H9 (cell line): ENCODE data around the gene KRT86. TPM values are rescaled to one million over a fixed set of nuclear protein-coding genes. Genes with fewer than 3 reads are reported as not detected.

Experiments
- DNase-seq: peaks from one replicate; pipeline ENCODE4 v3.0.0-alpha.2; 2017
- H2AFZ ChIP-seq: one replicate; pipeline ENCODE4 v1.6.1; 2013; ENCODE audit warnings: mild to moderate bottlenecking, low read length, control low read depth, moderate library complexity
- H2AK5ac ChIP-seq: 2 replicates; pipeline ENCODE4 v1.6.1; 2013; ENCODE audit warnings: low read length, control low read depth, mixed read lengths; ENCODE audit not compliant: insufficient read length
- H2BK120ac ChIP-seq: one replicate; pipeline ENCODE4 v1.6.1; 2013; ENCODE audit warnings: low read depth, mild to moderate bottlenecking, low read length, control low read depth, inconsistent platforms; ENCODE audit not compliant: poor library complexity, severe bottlenecking
- H2BK12ac ChIP-seq: 2 replicates; pipeline ENCODE4 v1.6.1; 2013; ENCODE audit warnings: low read length, control low read depth, mixed read lengths, low read depth; ENCODE audit not compliant: insufficient read length
- H2BK15ac ChIP-seq: 2 replicates; pipeline ENCODE4 v1.6.1; 2013; ENCODE audit warnings: low read depth, low read length, control low read depth
- H2BK20ac ChIP-seq: one replicate; pipeline ENCODE4 v1.6.1; 2013; ENCODE audit warnings: low read depth, mild to moderate bottlenecking, low read length, control low read depth, inconsistent platforms; ENCODE audit not compliant: poor library complexity, severe bottlenecking
- H2BK5ac ChIP-seq: 2 replicates; pipeline ENCODE4 v1.6.1; 2013; ENCODE audit warnings: low read length, control low read depth, mixed read lengths; ENCODE audit not compliant: insufficient read length
- H3K14ac ChIP-seq: 2 replicates; pipeline ENCODE4 v1.6.1; 2013; ENCODE audit warnings: low read length, control low read depth; ENCODE audit not compliant: insufficient read depth
- H3K18ac ChIP-seq: 2 replicates; pipeline ENCODE4 v1.6.1; 2013; ENCODE audit warnings: low read depth, mild to moderate bottlenecking, mixed read lengths, low read length, control low read depth; ENCODE audit not compliant: insufficient read length
- H3K23ac ChIP-seq: 2 replicates; pipeline ENCODE4 v1.6.1; 2013; ENCODE audit warnings: low read length, control low read depth, mixed read lengths, low read depth; ENCODE audit not compliant: insufficient read length
- H3K23me2 ChIP-seq: 2 replicates; pipeline ENCODE4 v1.6.1; 2013; ENCODE audit warnings: low read depth, mild to moderate bottlenecking, mixed read lengths, low read length, control low read depth; ENCODE audit not compliant: insufficient read length, poor library complexity, severe bottlenecking
- H3K27ac ChIP-seq: 2 replicates; pipeline ENCODE4 v1.5.1; 2013; ENCODE audit warnings: low read length, control low read depth, mixed read lengths, low read depth; ENCODE audit not compliant: insufficient read length
- H3K27me3 ChIP-seq: 2 replicates; pipeline ENCODE4 v1.6.1; 2013; ENCODE audit warnings: low read length, control low read depth, inconsistent platforms; ENCODE audit not compliant: insufficient read depth
- H3K4ac ChIP-seq: 2 replicates; pipeline ENCODE4 v1.6.1; 2013; ENCODE audit warnings: low read depth, mild to moderate bottlenecking, control low read depth, inconsistent platforms, low read length, moderate library complexity
- H3K4me1 ChIP-seq: 2 replicates; pipeline ENCODE4 v1.6.1; 2013; ENCODE audit warnings: low read length, control low read depth, inconsistent platforms; ENCODE audit not compliant: insufficient read depth
- H3K4me2 ChIP-seq: 2 replicates; pipeline ENCODE4 v1.6.1; 2013; ENCODE audit warnings: low read length, control low read depth, mixed read lengths; ENCODE audit not compliant: insufficient read length, insufficient read depth
- H3K56ac ChIP-seq: 2 replicates; pipeline ENCODE4 v1.6.1; 2013; ENCODE audit warnings: low read depth, mild to moderate bottlenecking, mixed read lengths, low read length, control low read depth; ENCODE audit not compliant: insufficient read length
- H3K79me1 ChIP-seq: 2 replicates; pipeline ENCODE4 v1.6.1; 2013; ENCODE audit warnings: low read depth, mild to moderate bottlenecking, moderate library complexity, low read length, control low read depth, inconsistent platforms; ENCODE audit not compliant: insufficient read depth, poor library complexity, severe bottlenecking
- H3K79me2 ChIP-seq: 2 replicates; pipeline ENCODE4 v1.6.1; 2013; ENCODE audit warnings: low read length, control low read depth, inconsistent platforms; ENCODE audit not compliant: insufficient read depth
- H3K9ac ChIP-seq: 2 replicates; pipeline ENCODE4 v1.6.1; 2013; ENCODE audit warnings: low read length, control low read depth, mixed read lengths; ENCODE audit not compliant: insufficient read length; ENCODE audit errors: extremely low read depth
- H3K9me3 ChIP-seq: one replicate; pipeline ENCODE4 v1.6.1; 2013; ENCODE audit warnings: low read depth, low read length, inconsistent platforms; ENCODE audit not compliant: control insufficient read depth
- H3T11ph ChIP-seq: one replicate; pipeline ENCODE4 v1.6.1; 2013; ENCODE audit warnings: mild to moderate bottlenecking, low read length, control low read depth, inconsistent platforms
- H4K20me1 ChIP-seq: one replicate; pipeline ENCODE4 v1.6.1; 2013; ENCODE audit not compliant: control insufficient read depth, insufficient read length, insufficient read depth
- H4K5ac ChIP-seq: 2 replicates; pipeline ENCODE4 v1.6.1; 2013; ENCODE audit warnings: low read depth, mild to moderate bottlenecking, mixed read lengths, low read length, control low read depth; ENCODE audit not compliant: insufficient read length
- H4K8ac ChIP-seq: replicated peaks from 2 replicates; pipeline ENCODE4 v1.6.1; 2013; ENCODE audit warnings: low read length, control low read depth, mixed read lengths, low read depth; ENCODE audit not compliant: insufficient read length
- H4K91ac ChIP-seq: 2 replicates; pipeline ENCODE4 v1.6.1; 2013; ENCODE audit warnings: low read depth, mild to moderate bottlenecking, moderate library complexity, mixed read lengths, low read length, control low read depth; ENCODE audit not compliant: insufficient read length
- H3K27ac Mint-ChIP-seq, 3 experiments: 2 replicates in 2 of 3; 3 replicates in 1 of 3; pipeline ENCODE4 v1.8.0; 2020 to 2021; ENCODE audit warnings: mixed read lengths in 3 of 3, mild to moderate bottlenecking in 1 of 3, moderate library complexity in 1 of 3
- H3K27me3 Mint-ChIP-seq: 2 replicates; pipeline ENCODE4 v1.8.0; 2021; ENCODE audit warnings: low read depth, mild to moderate bottlenecking, moderate library complexity, mixed read lengths
- H3K36me3 Mint-ChIP-seq, 3 experiments: 2 replicates in 2 of 3; 3 replicates in 1 of 3; pipeline ENCODE4 v1.8.0; 2020 to 2021; ENCODE audit warnings: low read depth in 3 of 3, mixed read lengths in 3 of 3; ENCODE audit not compliant: insufficient read depth in 1 of 3
- H3K4me1 Mint-ChIP-seq, 2 experiments: 2 replicates each; pipeline ENCODE4 v1.8.0; 2020; ENCODE audit warnings: mixed read lengths in 2 of 2
- H3K4me3 Mint-ChIP-seq, 2 experiments: 2 replicates in 1 of 2; 3 replicates in 1 of 2; pipeline ENCODE4 v1.8.0; 2020 to 2021; ENCODE audit warnings: mild to moderate bottlenecking in 2 of 2, mixed read lengths in 2 of 2, moderate library complexity in 1 of 2
- H3K9me3 Mint-ChIP-seq, 2 experiments: 2 replicates in 1 of 2; 3 replicates in 1 of 2; pipeline ENCODE4 v1.8.0; 2020; ENCODE audit warnings: mild to moderate bottlenecking in 2 of 2, mixed read lengths in 2 of 2, moderate library complexity in 1 of 2
- WGBS: extraction: QIAGEN DNeasy Blood & Tissue Kit; methylation state at CpG from one replicate; pipeline ENCODE4 v1.1.7; 2013; ENCODE audit warnings: missing lambda C conversion rate, low lambda C conversion rate, mixed read lengths; ENCODE audit not compliant: insufficient read length; ENCODE audit errors: extremely low coverage; 5-methylcytosine and 5-hydroxymethylcytosine counted together
- total RNA-seq: library from RNA; stranded (reverse); gene quantifications from 2 replicates; pipeline ENCODE4 v1.2.1, GENCODE V29; 2021
- TF ChIP-seq, protein P1 (sequence below): fragments of 200-600 bp; sonication (generic); conservative IDR thresholded peaks from 3 replicates; pipeline ENCODE4 v1.8.0; 2021; ENCODE audit warnings: antibody characterized with exemption, mild to moderate bottlenecking

Gene KRT86
- total RNA-seq, 1 experiment from 2014 or later = not detected

DNA sequence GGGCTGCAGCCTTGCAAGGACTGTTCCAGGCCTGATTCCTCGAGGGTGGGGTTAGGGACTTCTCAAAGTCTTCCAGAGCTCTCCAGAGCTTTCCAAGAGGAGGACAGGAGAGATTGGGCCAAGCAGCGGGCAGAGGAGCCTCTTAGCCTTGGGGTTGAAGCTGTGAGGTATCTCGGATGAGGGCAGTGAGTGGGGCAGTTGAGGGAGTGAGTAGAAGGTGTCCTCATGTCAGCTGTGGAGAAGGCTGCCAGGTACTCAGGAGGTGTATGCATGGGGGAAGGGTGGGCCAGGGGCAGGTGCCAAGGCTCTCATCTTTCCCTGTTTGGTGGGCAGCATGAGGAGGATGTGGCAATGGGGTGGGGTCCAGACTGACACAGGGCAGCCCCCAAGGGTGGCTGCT, 39.0 kb downstream of the KRT86 start:
- TF ChIP-seq, protein P1, sequence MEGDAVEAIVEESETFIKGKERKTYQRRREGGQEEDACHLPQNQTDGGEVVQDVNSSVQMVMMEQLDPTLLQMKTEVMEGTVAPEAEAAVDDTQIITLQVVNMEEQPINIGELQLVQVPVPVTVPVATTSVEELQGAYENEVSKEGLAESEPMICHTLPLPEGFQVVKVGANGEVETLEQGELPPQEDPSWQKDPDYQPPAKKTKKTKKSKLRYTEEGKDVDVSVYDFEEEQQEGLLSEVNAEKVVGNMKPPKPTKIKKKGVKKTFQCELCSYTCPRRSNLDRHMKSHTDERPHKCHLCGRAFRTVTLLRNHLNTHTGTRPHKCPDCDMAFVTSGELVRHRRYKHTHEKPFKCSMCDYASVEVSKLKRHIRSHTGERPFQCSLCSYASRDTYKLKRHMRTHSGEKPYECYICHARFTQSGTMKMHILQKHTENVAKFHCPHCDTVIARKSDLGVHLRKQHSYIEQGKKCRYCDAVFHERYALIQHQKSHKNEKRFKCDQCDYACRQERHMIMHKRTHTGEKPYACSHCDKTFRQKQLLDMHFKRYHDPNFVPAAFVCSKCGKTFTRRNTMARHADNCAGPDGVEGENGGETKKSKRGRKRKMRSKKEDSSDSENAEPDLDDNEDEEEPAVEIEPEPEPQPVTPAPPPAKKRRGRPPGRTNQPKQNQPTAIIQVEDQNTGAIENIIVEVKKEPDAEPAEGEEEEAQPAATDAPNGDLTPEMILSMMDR = no peak
- Histone ChIP-seq H3K79me2 (no peaks in the 10 kb centered on the region), H3K18ac (no peak overlapping the region), H4K91ac (no peak overlapping the region), H3K4ac (no peak overlapping the region), H2BK5ac (no peak overlapping the region), H2AFZ (no peak overlapping the region), H3K23me2 (peaks cover 4% of the 10 kb centered on the region), H2BK12ac (no peak overlapping the region), H2AK5ac (no peak overlapping the region), H2BK120ac (no peak overlapping the region), H2BK20ac (no peak overlapping the region), H3K4me2 (no peak overlapping the region), H3K56ac (no peak overlapping the region), H4K20me1 (no peaks in the 10 kb centered on the region), H3K9me3 (no peaks in the 10 kb centered on the region), H4K5ac (no peak overlapping the region), H3T11ph (no peak overlapping the region), H2BK15ac (no peak overlapping the region), H3K27me3 (no peaks in the 10 kb centered on the region; the same call in 1 of the 2 replicates), H3K23ac (no peak overlapping the region), H4K8ac (no peak overlapping the region), H3K14ac (no peak overlapping the region), H3K9ac (no peak overlapping the region), H3K27ac (no peak overlapping the region), H3K79me1 (no peaks in the 10 kb centered on the region), H3K4me1 (no peaks in the 10 kb centered on the region)
- H3K4me1 Mint-ChIP-seq = peaks cover 5 to 6% of the 10 kb centered on the region in 2 experiments
- H3K36me3 Mint-ChIP-seq = no peaks in the 10 kb centered on the region
- H3K27ac Mint-ChIP-seq = 0 out of 7 replicates have a peak overlapping the region, but pooled peaks of 1 of the 3 experiments have one; percentile 28
- no CpG with 5 or more reads among the region's 3 CpGs for WGBS
- no peak overlapping the region for H3K4me3 Mint-ChIP-seq
- peaks cover 56% of the 10 kb centered on the region for H3K27me3 Mint-ChIP-seq
- no peaks in the 10 kb centered on the region for H3K9me3 Mint-ChIP-seq
- DNase-seq = peak; percentile 23
